Psoas muscle (tissue), 8 donors: ENCODE measurements around the gene HERC3. TPM values are rescaled to one million over a fixed set of nuclear protein-coding genes. Genes with fewer than 3 reads are reported as not detected.
A peak's percentile ranks its signal among the peaks of the same experiment; 100 is the strongest.

ENCODE experiments used
- ATAC-seq, 4 donors: fragments of 200-7000 bp; cut with Tn5 transposase; one replicate each; pipeline ENCODE4 v1.9.1; 2020; ENCODE audit warnings: moderate library complexity in 3 of 4, mild to moderate bottlenecking in 2 of 4
- DNase-seq, 2 donors: peaks; one replicate each; pipeline ENCODE4 v3.0.0-alpha.2; 2020
- H3K27ac ChIP-seq: fragments of 200-600 bp; one replicate; pipeline ENCODE4 v1.8.0; 2022
- H3K27me3 ChIP-seq, 3 donors: fragments of 200-600 bp in 1 of 3; one replicate each; pipeline versions ENCODE4 v1.6.1 to v1.8.0; 2013 to 2022; ENCODE audit warnings: low read length in 2 of 3, mild to moderate bottlenecking in 2 of 3, moderate library complexity in 1 of 3; ENCODE audit not compliant: insufficient read depth in 3 of 3
- H3K36me3 ChIP-seq, 2 donors: fragments of 200-600 bp in 1 of 2; one replicate each; pipeline versions ENCODE4 v1.6.1 to v1.8.0; 2013 to 2022; ENCODE audit warnings: low read depth in 1 of 2, mild to moderate bottlenecking in 1 of 2, moderate library complexity in 1 of 2; ENCODE audit not compliant: insufficient read depth in 1 of 2
- H3K4me1 ChIP-seq: fragments of 200-600 bp; one replicate; pipeline ENCODE4 v1.8.0; 2022
- H3K4me3 ChIP-seq: fragments of 200-600 bp; one replicate; pipeline ENCODE4 v1.8.0; 2022; ENCODE audit warnings: mild to moderate bottlenecking
- H3K9me3 ChIP-seq: fragments of 200-600 bp; one replicate; pipeline ENCODE4 v1.8.0; 2022
- WGBS, 3 donors: extraction: QIAGEN DNeasy Blood & Tissue Kit; methylation state at CpG; one replicate each; pipeline versions ENCODE4 v1.1.6 to v1.1.7; 2013; 5-methylcytosine and 5-hydroxymethylcytosine counted together
- intact Hi-C, 2 donors: fragments of 100-400 bp; cut with DNase I; formaldehyde crosslinking; loops; one replicate each; pipeline versions ENCODE4 v1.11.0 to v1.14.2; 2022
- polyA plus RNA-seq, 3 donors: library from polyadenylated mRNA; stranded (reverse); fragments of 200-250 nt; gene quantifications; one replicate each; pipeline ENCODE4 v1.2.3, GENCODE V29; 2013
- total RNA-seq, 4 donors: library from RNA; stranded (reverse); fragmentation: NEBNext Ultra II Directional in 2 of 4; extraction: Animal tissue kit (Norgen Biotek cat#: 25700) in 2 of 4; gene quantifications; one replicate each; pipeline versions ENCODE4 v1.2.1 to v1.2.4, GENCODE V29; 2021 to 2023
- TF ChIP-seq, protein P1 (sequence below): fragments of 200-600 bp; IDR thresholded peaks from one replicate; pipeline ENCODE4 v1.8.0; 2022; ENCODE audit warnings: antibody characterized with exemption
- donor health status: healthy with polysubstance abuse.
- donor health status: DM: no; HTN: no; CAD: no; lungs with moderate emphysema.
- donor health status: Bipolar disorder and iron deficiency.
- donor health status: healthy.
- donor health status: DM: yes; HTN: yes; CAD: no.
- donor health status: DM: no; HTN: no; CAD: no.
- donor health status: DM: no; HTN: no; CAD: no.
- donor health status: DM: yes; HTN: yes; CAD: no.

Gene HERC3
- total and polyA plus RNA-seq, 7 donors: 9.5 to 35.8 (median 20.4) TPM

DNA sequence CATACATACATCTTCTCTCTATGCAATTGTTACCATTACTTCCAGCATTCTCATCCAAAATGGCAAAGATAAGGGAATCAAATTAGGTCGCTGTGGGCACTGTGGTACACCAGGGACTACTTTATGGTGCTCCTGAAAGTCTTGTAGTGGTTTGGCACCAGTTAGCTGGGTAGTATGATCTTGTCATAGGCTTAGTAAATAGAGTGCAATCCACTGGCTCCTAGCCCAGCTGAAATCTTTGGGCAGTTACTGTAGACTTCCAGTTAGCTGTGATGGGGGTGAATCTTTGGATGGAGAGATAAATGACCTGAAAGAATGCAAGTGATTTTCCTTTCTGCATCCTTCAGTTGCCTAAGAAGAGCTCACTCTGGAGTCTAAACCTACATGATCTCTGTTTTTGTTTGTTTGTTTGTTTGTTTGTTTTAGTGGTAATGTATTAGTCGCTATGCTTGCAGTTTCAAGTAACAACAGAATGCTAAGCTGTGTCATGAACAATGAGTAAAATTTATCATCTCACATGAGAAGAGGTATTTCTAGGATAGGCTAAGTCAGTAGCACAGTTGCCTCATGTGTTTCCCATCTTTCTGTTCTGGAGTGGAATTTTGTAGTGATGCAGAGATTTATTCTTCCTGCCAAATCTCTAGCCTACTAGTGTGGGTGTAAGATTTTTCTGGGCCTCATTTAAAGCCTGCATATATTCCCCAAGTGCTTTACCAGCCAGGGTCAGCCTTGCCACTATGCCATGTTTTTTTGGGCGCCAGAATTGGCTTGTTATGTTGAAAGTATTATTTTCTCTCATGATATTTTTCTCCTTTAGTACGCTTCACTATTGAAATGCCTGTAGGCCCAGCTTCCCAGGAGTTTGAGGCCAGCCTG, 24.2 kb downstream of the HERC3 start:
- Histone ChIP-seq H3K4me3 (no peak overlapping the region), H3K27me3 (no peaks in the 10 kb centered on the region), H3K36me3 (no peaks in the 10 kb centered on the region), H3K9me3 (no peaks in the 10 kb centered on the region), H3K27ac (peak overlapping the region; percentile 53), H3K4me1 (peaks cover 83% of the 10 kb centered on the region)
- ATAC-seq (peak; percentile 79 to 88 (median 82)), DNase-seq (peak; percentile 43 to 62)
- WGBS, 3 donors: 56 to 70% (median 63%) methylated on average over 4 of the region's 4 CpGs
- intact Hi-C loops: no loop called here
- TF ChIP-seq, protein P1, sequence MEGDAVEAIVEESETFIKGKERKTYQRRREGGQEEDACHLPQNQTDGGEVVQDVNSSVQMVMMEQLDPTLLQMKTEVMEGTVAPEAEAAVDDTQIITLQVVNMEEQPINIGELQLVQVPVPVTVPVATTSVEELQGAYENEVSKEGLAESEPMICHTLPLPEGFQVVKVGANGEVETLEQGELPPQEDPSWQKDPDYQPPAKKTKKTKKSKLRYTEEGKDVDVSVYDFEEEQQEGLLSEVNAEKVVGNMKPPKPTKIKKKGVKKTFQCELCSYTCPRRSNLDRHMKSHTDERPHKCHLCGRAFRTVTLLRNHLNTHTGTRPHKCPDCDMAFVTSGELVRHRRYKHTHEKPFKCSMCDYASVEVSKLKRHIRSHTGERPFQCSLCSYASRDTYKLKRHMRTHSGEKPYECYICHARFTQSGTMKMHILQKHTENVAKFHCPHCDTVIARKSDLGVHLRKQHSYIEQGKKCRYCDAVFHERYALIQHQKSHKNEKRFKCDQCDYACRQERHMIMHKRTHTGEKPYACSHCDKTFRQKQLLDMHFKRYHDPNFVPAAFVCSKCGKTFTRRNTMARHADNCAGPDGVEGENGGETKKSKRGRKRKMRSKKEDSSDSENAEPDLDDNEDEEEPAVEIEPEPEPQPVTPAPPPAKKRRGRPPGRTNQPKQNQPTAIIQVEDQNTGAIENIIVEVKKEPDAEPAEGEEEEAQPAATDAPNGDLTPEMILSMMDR: no peak

DNA sequence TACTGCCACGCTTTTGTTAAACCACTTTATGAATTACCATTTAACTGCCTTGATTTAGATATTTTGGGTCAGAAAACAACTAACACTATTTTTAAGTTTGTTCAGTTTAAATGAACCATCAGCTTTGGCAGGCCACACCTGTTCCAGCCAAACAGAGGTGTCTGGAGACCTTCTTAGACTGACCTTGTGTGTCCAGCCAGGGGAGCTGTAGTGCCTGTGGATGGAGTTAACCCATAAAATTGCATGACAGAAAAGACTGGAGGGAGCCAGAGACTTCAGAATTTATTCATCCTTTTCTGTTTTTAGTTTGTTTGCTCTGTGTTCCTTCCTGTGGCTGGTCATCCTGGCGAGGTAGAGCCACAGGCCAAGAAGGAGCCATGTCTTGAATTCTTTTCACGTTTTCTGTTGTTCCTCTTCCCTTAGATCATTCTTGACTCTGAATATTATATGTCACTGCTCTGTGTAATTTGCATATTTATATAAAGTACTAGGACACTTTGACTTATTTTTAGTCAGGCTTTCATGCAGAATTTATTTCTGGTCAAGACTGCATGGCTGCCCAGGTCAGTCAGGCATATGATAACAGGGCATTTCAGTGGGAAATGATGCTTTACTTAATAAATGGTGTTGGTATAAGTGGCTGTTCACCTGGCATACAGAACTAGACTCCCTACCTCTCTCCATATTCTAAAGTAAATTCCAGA, 26.7 kb downstream of the HERC3 start:
- Histone ChIP-seq H3K27ac (peak overlapping the region; percentile 58), H3K9me3 (no peaks in the 10 kb centered on the region), H3K27me3 (no peaks in the 10 kb centered on the region), H3K4me1 (peaks cover 61% of the 10 kb centered on the region), H3K4me3 (no peak overlapping the region), H3K36me3 (no peaks in the 10 kb centered on the region)
- DNase-seq (no peak), ATAC-seq (peak in 3 of 4 donors; percentile 46 to 69 (median 67))
- TF ChIP-seq, protein P1: no peak
- 63 to 76% (median 65%) methylated on average over 3 of the region's 3 CpGs for WGBS, 3 donors
- intact Hi-C loops: no loop called here

DNA sequence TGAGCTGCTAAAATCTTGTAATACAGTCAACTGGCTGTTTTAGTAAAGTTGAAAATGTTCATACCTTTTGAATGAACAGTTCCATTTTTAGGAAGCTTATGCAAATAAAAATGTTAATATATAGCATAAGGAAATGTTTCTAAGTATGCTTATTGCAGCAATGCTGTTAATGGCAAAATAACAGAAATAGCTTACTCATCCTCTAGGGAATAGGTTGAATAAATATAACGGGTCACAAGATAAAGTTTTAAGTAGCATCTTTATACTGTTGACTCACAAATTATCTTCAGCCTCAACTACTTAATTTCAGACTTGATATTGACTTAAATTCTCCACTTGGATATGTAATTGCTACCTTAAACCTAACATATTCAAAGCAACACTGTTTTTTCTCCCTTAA, 27.7 kb downstream of the HERC3 start:
- no peak for ATAC-seq
- TF ChIP-seq, protein P1: no peak
- no peaks in the 10 kb centered on the region for H3K9me3 ChIP-seq
- peak overlapping the region; percentile 58 for H3K27ac ChIP-seq
- intact Hi-C loops: loop anchor here in 1 of 2 donors (2.0 to 5.0 kb wide), 2 partner anchors 33 to 77 kb away; partner anchors contain the start of gene NAP1L5
- no peak for DNase-seq
- H3K36me3 ChIP-seq: no peaks in the 10 kb centered on the region
- no peak overlapping the region for H3K4me3 ChIP-seq
- H3K27me3 ChIP-seq: no peaks in the 10 kb centered on the region
- WGBS, 3 donors: 40 to 79% (median 56%) methylated on average over 1 of the region's 1 CpG
- peaks cover 55% of the 10 kb centered on the region for H3K4me1 ChIP-seq

DNA sequence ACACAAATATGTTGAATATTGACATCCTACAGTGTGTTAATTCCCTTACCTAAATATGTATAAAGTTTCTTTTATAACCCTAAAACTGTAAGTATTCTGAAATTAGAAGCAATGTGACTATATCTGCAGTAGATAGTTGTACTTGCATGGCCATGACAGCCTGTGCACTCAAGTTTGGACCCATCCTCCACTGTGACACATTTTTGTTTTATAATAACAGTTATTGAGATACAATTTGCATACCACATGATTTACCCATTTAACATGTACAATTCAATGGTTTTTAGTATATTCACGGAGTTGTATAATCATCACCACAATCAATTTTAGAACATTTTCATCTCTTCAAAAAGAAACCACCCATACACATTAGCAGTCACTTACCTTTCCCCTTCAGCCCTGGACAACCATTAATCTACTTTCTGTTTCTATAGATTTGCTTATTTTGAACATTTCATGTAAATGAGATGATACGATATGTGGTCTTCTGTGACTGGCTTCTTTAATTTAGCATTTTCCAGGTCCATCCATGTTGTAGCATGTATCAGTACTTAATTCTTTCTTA, 29.6 kb downstream of the HERC3 start:
- H3K9me3 ChIP-seq: no peaks in the 10 kb centered on the region
- intact Hi-C loops: loop anchor here in 1 of 2 donors (2.0 to 5.0 kb wide), 2 partner anchors 35 to 75 kb away; partner anchors contain the start of gene NAP1L5
- WGBS, 3 donors: 97 to 99% (median 97%) methylated on average over 2 of the region's 2 CpGs
- TF ChIP-seq, protein P1: no peak
- ATAC-seq (no peak), DNase-seq (no peak)
- H3K27ac ChIP-seq: no peak overlapping the region
- H3K4me1 ChIP-seq: peaks cover 39% of the 10 kb centered on the region
- no peaks in the 10 kb centered on the region for H3K36me3 ChIP-seq
- H3K27me3 ChIP-seq: no peaks in the 10 kb centered on the region
- no peak overlapping the region for H3K4me3 ChIP-seq
